Adrenal gland (tissue), 12 donors: Measurements from ENCODE around the gene CMTM3. TPM values are rescaled to one million over a fixed set of nuclear protein-coding genes. Genes with fewer than 3 reads are reported as not detected.

Experiments
- DNase-seq, 7 donors: peaks; one replicate each; pipeline ENCODE4 v3.0.0-alpha.2; 2019 to 2020
- H3K27ac ChIP-seq, 5 donors: fragments of 200-600 bp; sonication (generic) in 4 of 5; 1 replicate in 3 of 5; 2 replicates in 2 of 5; pipeline versions ENCODE4 v1.5.1 to v1.8.0; 2016 to 2020; ENCODE audit warnings: mild to moderate bottlenecking in 1 of 5
- H3K27me3 ChIP-seq: fragments of 200-600 bp; 2 replicates; pipeline ENCODE4 v1.8.0; 2021
- H3K36me3 ChIP-seq, 2 donors: fragments of 200-600 bp; replicated peaks in 1 of 2; 1 replicate in 1 of 2; 2 replicates in 1 of 2; pipeline versions ENCODE4 v1.5.1 to v1.8.0; 2018 to 2022
- H3K4me1 ChIP-seq, 2 donors: fragments of 200-600 bp; replicated peaks in 1 of 2; 1 replicate in 1 of 2; 2 replicates in 1 of 2; pipeline versions ENCODE4 v1.5.1 to v1.8.0; 2018 to 2021
- H3K4me3 ChIP-seq, 4 donors: fragments of 200-600 bp; sonication (generic) in 3 of 4; one replicate each; pipeline ENCODE4 v1.5.1; 2016 to 2018
- H3K9me3 ChIP-seq, 3 donors: fragments of 200-600 bp; sonication (generic) in 1 of 3; replicated peaks in 1 of 3; 1 replicate in 2 of 3; 2 replicates in 1 of 3; pipeline versions ENCODE4 v1.5.1 to v1.8.0; 2016 to 2021
- CTCF ChIP-seq, 6 experiments: fragments of 450-650 bp in 4 of 6; fragments of 200-600 bp in 2 of 6; sonication (generic) in 1 of 6; IDR thresholded peaks; 1 replicate in 5 of 6; 2 replicates in 1 of 6; pipeline versions ENCODE4 v1.5.1 to v1.8.0; 2016 to 2021; ENCODE audit warnings: antibody characterized with exemption in 6 of 6, mild to moderate bottlenecking in 2 of 6, moderate library complexity in 1 of 6
- POLR2A ChIP-seq, 2 donors: fragments of 450-650 bp; IDR thresholded peaks; one replicate each; pipeline ENCODE4 v1.6.1; 2017; ENCODE audit warnings: antibody characterized with exemption in 2 of 2, mild to moderate bottlenecking in 2 of 2, moderate library complexity in 1 of 2
- whole genome bisulfite sequencing, 4 donors: extraction: QIAGEN DNeasy Blood & Tissue Kit in 2 of 4; methylation state at CpG; one replicate each; pipeline versions ENCODE4 v1.1.5 to v1.1.7; 2013 to 2017; 5-methylcytosine and 5-hydroxymethylcytosine counted together
- intact Hi-C, 2 donors: fragments of 100-400 bp; cut with DNase I; formaldehyde crosslinking; loops; one replicate each; pipeline versions ENCODE4 v1.14.1 to v1.15.0; 2022 to 2023
- polyA plus RNA-seq, 3 donors: library from polyadenylated mRNA; stranded (reverse); fragments of 200-250 nt in 2 of 3; fragments of 350-450 nt in 1 of 3; fragmentation: Illumina TruSeq in 1 of 3; extraction: RNeasy Lipid Tissue Mini Kit (QIAGEN cat#74804) in 1 of 3; gene quantifications; one replicate each; pipeline ENCODE4 v1.2.3, GENCODE V29; 2013 to 2014
- total RNA-seq, 9 donors: library from RNA; depleted of rRNA in 4 of 9; stranded (reverse); fragments of >200 nt in 4 of 9; fragments of 120-200 nt in 1 of 9; fragmentation: NEBNext Ultra II Directional in 1 of 9; extraction: Animal tissue kit (Norgen Biotek cat#: 25700) in 1 of 9; gene quantifications; one replicate each; pipeline versions ENCODE4 v1.1.0 to v1.2.4, GENCODE V29; 2013 to 2023
- donor health status: healthy with polysubstance abuse.
- donor health status: Bipolar disorder and iron deficiency.
- donor health status: DM: yes; HTN: yes; CAD: no.
- donor health status: DM: no; HTN: no; CAD: no.
- donor health status: DM: no; HTN: no; CAD: no.
- donor health status: DM: yes; HTN: yes; CAD: no.

CMTM3 gene
- total and polyA plus RNA-seq, 12 donors: 6.4 to 31.8 (median 24.6) TPM

GRCh38 chr16:66634527-66635196 is 30.2 kb downstream of the CMTM3 start:
- intact Hi-C loops: no loop called here
- H3K27ac ChIP-seq: no peak overlapping the region
- H3K27me3 ChIP-seq: no peaks in the 10 kb centered on the region

GRCh38 chr16:66635406-66635805 is 30.9 kb downstream of the CMTM3 start:
- intact Hi-C loops: no loop called here
- Histone ChIP-seq H3K36me3 (no peaks in the 10 kb centered on the region), H3K9me3 (no peaks in the 10 kb centered on the region), H3K4me3 (no peak overlapping the region), H3K27me3 (no peaks in the 10 kb centered on the region), H3K4me1 (peaks cover 0 to 6% of the 10 kb centered on the region in 2 donors), H3K27ac (no peak overlapping the region)
- TF ChIP-seq CTCF (IDR thresholded peaks at IDR 0.05): no peak
- no peak for TF ChIP-seq POLR2A (IDR thresholded peaks at IDR 0.05)
- 83 to 86% (median 86%) methylated on average over 5 to 6 of the region's 6 CpGs for WGBS, 4 donors
- DNase-seq: no peak

More at GRCh38 chr16:66634527-66635196, 30.2 kb downstream of the CMTM3 start:
- peaks cover 0 to 6% of the 10 kb centered on the region in 2 donors for H3K4me1 ChIP-seq
- DNase-seq: no peak
- TF ChIP-seq POLR2A (IDR thresholded peaks at IDR 0.05): no peak
- no peak for TF ChIP-seq CTCF (IDR thresholded peaks at IDR 0.05)
- no peaks in the 10 kb centered on the region for H3K9me3 ChIP-seq
- WGBS, 4 donors: 88 to 94% (median 91%) methylated on average over 4 of the region's 4 CpGs
- no peak overlapping the region for H3K4me3 ChIP-seq
- H3K36me3 ChIP-seq: no peaks in the 10 kb centered on the region

- TF ChIP-seq CTCF (IDR thresholded peaks at IDR 0.05) (no peak), POLR2A (IDR thresholded peaks at IDR 0.05) (no peak)
- peak in 1 of 7 donors; percentile 26 for DNase-seq
- H3K4me1 ChIP-seq: peaks cover 0 to 6% of the 10 kb centered on the region in 2 donors
- H3K4me3 ChIP-seq: no peak overlapping the region
- H3K27ac ChIP-seq: no peak overlapping the region
- WGBS, 4 donors: 56 to 70% (median 65%) methylated on average over 5 of the region's 5 CpGs
- intact Hi-C loops: no loop called here
- no peaks in the 10 kb centered on the region for H3K27me3 ChIP-seq
- H3K9me3 ChIP-seq: no peaks in the 10 kb centered on the region
- no peaks in the 10 kb centered on the region for H3K36me3 ChIP-seq
Observed at GRCh38 chr16:66636199-66636598, 31.7 kb downstream of the CMTM3 start.

GRCh38 chr16:66637806-66638205 is 33.3 kb downstream of the CMTM3 start:
- Histone ChIP-seq H3K4me1 (peaks cover 0 to 6% of the 10 kb centered on the region in 2 donors), H3K9me3 (no peaks in the 10 kb centered on the region), H3K4me3 (no peak overlapping the region), H3K27ac (no peak overlapping the region), H3K27me3 (no peaks in the 10 kb centered on the region), H3K36me3 (no peaks in the 10 kb centered on the region)
- TF ChIP-seq CTCF (IDR thresholded peaks at IDR 0.05): no peak
- no peak for TF ChIP-seq POLR2A (IDR thresholded peaks at IDR 0.05)
- intact Hi-C loops: no loop called here
- WGBS, 4 donors: 80 to 98% (median 92%) methylated on average over 3 of the region's 3 CpGs
- no peak for DNase-seq
